Measurements from ENCODE around the gene CLHC1.

DNA sequence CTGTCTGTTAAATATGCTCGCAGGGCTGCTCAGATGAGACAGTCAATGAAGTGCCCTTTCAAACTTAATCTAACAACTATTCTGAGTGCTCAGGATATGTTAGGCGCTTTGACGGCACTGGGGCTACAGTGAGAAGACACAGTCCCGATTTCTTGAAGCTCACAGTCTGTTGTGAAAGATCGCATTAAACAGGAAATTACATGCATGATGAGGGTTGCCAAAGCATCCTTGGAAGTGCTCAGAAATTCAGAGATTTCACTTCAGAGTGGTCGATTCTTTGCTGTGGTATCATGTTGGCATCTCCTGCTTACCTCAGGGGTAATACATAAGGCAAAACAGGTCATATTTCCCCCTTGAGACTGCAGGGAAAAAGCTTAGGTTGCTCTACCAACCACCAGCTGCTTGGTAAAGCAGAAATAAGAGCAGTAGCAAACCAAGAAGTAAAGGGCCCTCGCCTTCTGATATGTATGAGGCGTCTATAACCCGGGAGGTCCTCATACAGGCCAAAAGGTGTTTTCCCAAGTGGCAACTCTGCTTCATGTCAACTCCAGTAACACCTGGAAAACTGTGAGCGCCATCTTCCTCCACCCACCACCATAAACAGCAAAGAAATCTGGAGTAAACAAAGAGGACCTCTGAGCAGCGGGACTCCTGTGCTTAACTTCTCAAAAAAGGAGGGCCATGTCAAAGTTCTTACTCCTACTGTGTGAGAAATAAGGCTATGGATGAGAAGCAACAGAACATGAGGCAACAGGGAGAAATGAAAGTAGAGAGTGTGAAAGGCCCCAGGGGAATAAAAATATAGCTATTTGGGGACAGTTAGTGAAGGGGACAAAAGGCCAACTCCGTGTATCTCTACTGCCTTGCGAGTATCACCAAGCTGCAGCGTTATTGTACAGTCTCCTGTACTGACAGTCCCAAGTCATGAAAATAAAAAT, 79.3 kb downstream of the CLHC1 start:
- TF ChIP-seq POLR2AphosphoS5 (IDR thresholded peaks at IDR 0.05; ENCODE audit: low read depth, low read length) (no peak), POLR2A (IDR thresholded peaks at IDR 0.05; ENCODE audit: low read depth, low read length) (no peak), TAF1 (IDR thresholded peaks at IDR 0.05; ENCODE audit: borderline replicate concordance, low read depth, low read length) (no peak)
